ENCODE results near the gene HES6. TPM values are rescaled to one million over a fixed set of nuclear protein-coding genes. Genes with fewer than 3 reads are reported as not detected.

HES6 gene
- total RNA-seq, 1 experiment from 2014 or later = 9.8 TPM

- DNase-seq = peak; percentile 70
Measured at GRCh38 chr2:238240757-238241711, 1.2 kb upstream of the HES6 start.

GRCh38 chr2:238239543-238239862 is 335 bp downstream of the HES6 start:
- Histone ChIP-seq H2AFZ (ENCODE audit: low read length) (peak overlapping the region; percentile 68), H3K4me3 (ENCODE audit: low read length) (peak overlapping the region; percentile 70), H3K27me3 (ENCODE audit: low read length) (no peaks in the 10 kb centered on the region), H3K4me1 (ENCODE audit: insufficient read depth, low read length) (peaks cover 4% of the 10 kb centered on the region; the same call in 1 of the 2 replicates), H3K79me2 (ENCODE audit: low read length) (no peaks in the 10 kb centered on the region), H3K4me2 (ENCODE audit: low read length) (peak overlapping the region; percentile 85), H3K36me3 (ENCODE audit: low read depth, low read length) (no peaks in the 10 kb centered on the region), H3F3A (ENCODE audit: low read length, unreplicated experiment) (no peaks in the 10 kb centered on the region), H3K9me3 (ENCODE audit: low read length) (no peaks in the 10 kb centered on the region), H4K20me1 (ENCODE audit: low read length) (no peaks in the 10 kb centered on the region), H3K9me2 (replicated peaks; ENCODE audit: low read length) (no peaks in the 10 kb centered on the region), H3K9ac (ENCODE audit: low read length) (no peak overlapping the region), H3K27ac (ENCODE audit: low read length) (no peak overlapping the region)
- ATAC-seq (peak; percentile 17), DNase-seq (no peak)
- ChIA-PET CTCF (no interaction called here), POLR2A (ENCODE audit: unreplicated experiment) (no interaction called here)
- no TSS peak for BruUV-seq (replicated peaks)
- TF ChIP-seq CTCF (conservative IDR thresholded peaks at IDR 0.05; ENCODE audit: low read depth, low read length) (no peak), EZH2 (IDR thresholded peaks at IDR 0.05; ENCODE audit: low read length, unreplicated experiment) (no peak), EZH2phosphoT487 (IDR thresholded peaks at IDR 0.05; ENCODE audit: borderline replicate concordance, low read length) (no peak)
- intact Hi-C loops (cut with micrococcal nuclease) = no loop called here

More at GRCh38 chr2:238240757-238241711, 1.2 kb upstream of the HES6 start:
- no TSS peak for BruUV-seq (replicated peaks)
- POLR2A ChIA-PET (ENCODE audit: unreplicated experiment) = interaction anchor here (1.1 kb wide), 1 partner anchor 180 kb away, joined by 18 read pairs; the partner anchor contains the start of gene SCLY
- no peak for TF ChIP-seq EZH2 (IDR thresholded peaks at IDR 0.05; ENCODE audit: low read length, unreplicated experiment)
- no peak for TF ChIP-seq CTCF (conservative IDR thresholded peaks at IDR 0.05; ENCODE audit: low read depth, low read length)
- no peak for TF ChIP-seq EZH2phosphoT487 (IDR thresholded peaks at IDR 0.05; ENCODE audit: borderline replicate concordance, low read length)
- intact Hi-C loops (cut with micrococcal nuclease) = no loop called here
- no peaks in the 10 kb centered on the region for H3F3A ChIP-seq (ENCODE audit: low read length, unreplicated experiment)
- H4K20me1 ChIP-seq (ENCODE audit: low read length) = no peaks in the 10 kb centered on the region
- CTCF ChIA-PET = no interaction called here
- ATAC-seq = peak; percentile 39
- no peak overlapping the region for H3K27ac ChIP-seq (ENCODE audit: low read length)
- H3K9me2 ChIP-seq (replicated peaks; ENCODE audit: low read length) = no peaks in the 10 kb centered on the region
- H3K4me3 ChIP-seq (ENCODE audit: low read length) = peak overlapping the region; percentile 47
- peak overlapping the region; percentile 45; the same call in 1 of the 2 replicates for H2AFZ ChIP-seq (ENCODE audit: low read length)
- no peak overlapping the region for H3K9ac ChIP-seq (ENCODE audit: low read length)
- no peaks in the 10 kb centered on the region for H3K79me2 ChIP-seq (ENCODE audit: low read length)
- peaks cover 4% of the 10 kb centered on the region; the same call in 1 of the 2 replicates for H3K4me1 ChIP-seq (ENCODE audit: insufficient read depth, low read length)
- no peaks in the 10 kb centered on the region for H3K27me3 ChIP-seq (ENCODE audit: low read length)
- H3K4me2 ChIP-seq (ENCODE audit: low read length) = peak overlapping the region; percentile 91
- H3K9me3 ChIP-seq (ENCODE audit: low read length) = no peaks in the 10 kb centered on the region
- H3K36me3 ChIP-seq (ENCODE audit: low read depth, low read length) = 0 out of 2 replicates have a peak, but pooled peaks cover 5% of the 10 kb centered on the region
